ENCODE data around the gene MRPL4.

The MRPL4 gene

GRCh38 chr19:10251792-10252694 lies at the start of gene MRPL4:
Gene MRPL4 (plus strand): TSS chr19:10252214. CDS start chr19:10252254, 40 bp downstream.
- peak; percentile 98 for DNase-seq

- DNase-seq: no peak
Measured at GRCh38 chr19:10203686-10204085, 48.3 kb upstream of the MRPL4 start.

- DNase-seq: no peak
Measured at GRCh38 chr19:10205636-10206035, 46.4 kb upstream of the MRPL4 start.

- no peak for DNase-seq
Measured at GRCh38 chr19:10206226-10206885, 45.7 kb upstream of the MRPL4 start.

- DNase-seq: no peak
Measured at GRCh38 chr19:10207026-10207425, 45.0 kb upstream of the MRPL4 start.

GRCh38 chr19:10209315-10209714 lies 42.7 kb upstream of the MRPL4 start:
- no peak for DNase-seq

GRCh38 chr19:10211061-10211460 lies 41.0 kb upstream of the MRPL4 start:
- no peak for DNase-seq

GRCh38 chr19:10211691-10212090 lies 40.3 kb upstream of the MRPL4 start:
- DNase-seq: no peak

GRCh38 chr19:10214784-10215183 lies 37.2 kb upstream of the MRPL4 start:
- DNase-seq: no peak

- no peak for DNase-seq
Measured at GRCh38 chr19:10217085-10217484, 34.9 kb upstream of the MRPL4 start.

GRCh38 chr19:10219678-10220077 lies 32.3 kb upstream of the MRPL4 start:
- DNase-seq: peak; percentile 39

- no peak for DNase-seq
Measured at GRCh38 chr19:10220695-10221094, 31.3 kb upstream of the MRPL4 start.

GRCh38 chr19:10222201-10222890 lies 29.7 kb upstream of the MRPL4 start:
- no peak for DNase-seq

- no peak for DNase-seq
Measured at GRCh38 chr19:10223488-10224213, 28.4 kb upstream of the MRPL4 start.

- no peak for DNase-seq
Measured at GRCh38 chr19:10224337-10224736, 27.7 kb upstream of the MRPL4 start.

- no peak for DNase-seq
Measured at GRCh38 chr19:10226021-10226375, 26.0 kb upstream of the MRPL4 start.

GRCh38 chr19:10226376-10227025 lies 25.5 kb upstream of the MRPL4 start:
- no peak for DNase-seq

- DNase-seq: no peak
Measured at GRCh38 chr19:10227026-10227971, 24.7 kb upstream of the MRPL4 start.

- DNase-seq: no peak
Measured at GRCh38 chr19:10228393-10228792, 23.6 kb upstream of the MRPL4 start.

- peak; percentile 38 for DNase-seq
Measured at GRCh38 chr19:10228920-10229319, 23.1 kb upstream of the MRPL4 start.

GRCh38 chr19:10230173-10230860 lies 21.7 kb upstream of the MRPL4 start:
- DNase-seq: peak; percentile 77
